GM10266 (cell line): Measurements from ENCODE around the gene DLG1.

Source experiments
- DNase-seq: peaks from one replicate; pipeline ENCODE4 v3.0.0; 2012; ENCODE audit errors: extremely low spot score
- TF ChIP-seq, protein P1 (sequence below): IDR thresholded peaks from 2 replicates; pipeline ENCODE4 v1.5.1; 2012; ENCODE audit warnings: mild to moderate bottlenecking, low read depth; ENCODE audit not compliant: control insufficient read depth, insufficient read depth; ENCODE audit errors: missing control alignments

The DLG1 gene

GRCh38 chr3:197010556-197011351 lies 287.7 kb downstream of the DLG1 start:
- TF ChIP-seq, protein P1, sequence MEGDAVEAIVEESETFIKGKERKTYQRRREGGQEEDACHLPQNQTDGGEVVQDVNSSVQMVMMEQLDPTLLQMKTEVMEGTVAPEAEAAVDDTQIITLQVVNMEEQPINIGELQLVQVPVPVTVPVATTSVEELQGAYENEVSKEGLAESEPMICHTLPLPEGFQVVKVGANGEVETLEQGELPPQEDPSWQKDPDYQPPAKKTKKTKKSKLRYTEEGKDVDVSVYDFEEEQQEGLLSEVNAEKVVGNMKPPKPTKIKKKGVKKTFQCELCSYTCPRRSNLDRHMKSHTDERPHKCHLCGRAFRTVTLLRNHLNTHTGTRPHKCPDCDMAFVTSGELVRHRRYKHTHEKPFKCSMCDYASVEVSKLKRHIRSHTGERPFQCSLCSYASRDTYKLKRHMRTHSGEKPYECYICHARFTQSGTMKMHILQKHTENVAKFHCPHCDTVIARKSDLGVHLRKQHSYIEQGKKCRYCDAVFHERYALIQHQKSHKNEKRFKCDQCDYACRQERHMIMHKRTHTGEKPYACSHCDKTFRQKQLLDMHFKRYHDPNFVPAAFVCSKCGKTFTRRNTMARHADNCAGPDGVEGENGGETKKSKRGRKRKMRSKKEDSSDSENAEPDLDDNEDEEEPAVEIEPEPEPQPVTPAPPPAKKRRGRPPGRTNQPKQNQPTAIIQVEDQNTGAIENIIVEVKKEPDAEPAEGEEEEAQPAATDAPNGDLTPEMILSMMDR: no peak
- DNase-seq: no peak

DNA sequence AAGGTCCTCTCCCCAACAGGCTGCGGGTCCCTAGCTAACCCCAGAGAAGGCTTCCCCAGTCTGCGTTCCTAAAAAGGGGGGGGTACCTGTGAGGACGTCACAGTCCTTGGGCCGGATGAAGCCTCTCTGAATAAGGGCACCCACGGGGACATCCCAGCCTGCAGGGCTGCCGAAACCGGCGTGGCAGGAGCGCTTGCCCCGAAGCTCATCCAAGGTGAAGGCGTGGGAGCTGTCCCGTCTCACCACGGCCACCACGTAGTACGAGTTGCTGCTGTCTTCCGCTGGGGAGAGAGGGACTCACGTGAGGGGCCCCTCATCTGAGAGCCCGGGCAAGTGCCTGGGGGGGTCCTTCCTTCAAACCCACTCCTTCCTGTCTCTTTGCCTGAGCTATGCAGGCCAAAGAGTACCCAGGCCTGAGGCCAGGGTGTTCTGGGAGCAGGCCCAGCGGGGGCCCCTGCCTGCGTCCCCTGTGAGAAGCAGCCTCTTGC lies 288.8 kb downstream of the DLG1 start:
- TF ChIP-seq, protein P1: no peak
- DNase-seq: no peak

GRCh38 chr3:197008436-197009209 lies 289.8 kb downstream of the DLG1 start:
- TF ChIP-seq, protein P1: no peak
- no peak for DNase-seq

DNA sequence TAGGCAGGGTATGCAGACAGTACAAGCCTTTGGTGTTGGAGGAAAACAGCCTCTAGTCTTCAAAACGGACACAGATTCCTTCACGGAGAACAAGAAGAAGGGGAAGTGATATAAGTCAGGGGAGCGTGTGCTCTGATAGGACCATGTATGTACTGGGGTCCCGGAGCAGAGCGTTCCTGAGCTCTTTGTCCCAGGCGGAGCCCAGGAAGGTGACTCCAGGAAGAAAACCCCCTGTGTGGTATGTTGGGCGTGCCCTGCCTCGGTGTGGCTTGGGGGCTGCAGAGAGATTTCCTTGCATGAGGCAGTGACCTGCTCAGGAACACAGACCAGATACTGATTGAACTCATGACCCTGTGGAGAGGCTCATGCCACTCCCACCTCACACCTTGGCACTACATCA lies 290.5 kb downstream of the DLG1 start:
- TF ChIP-seq, protein P1: no peak
- DNase-seq: no peak

- TF ChIP-seq, protein P1: no peak
- no peak for DNase-seq
Measured at GRCh38 chr3:197007296-197007940, 291.0 kb downstream of the DLG1 start.

GRCh38 chr3:197006860-197007259 lies 291.6 kb downstream of the DLG1 start:
- TF ChIP-seq, protein P1: no peak
- no peak for DNase-seq
